H1 (cell line): Measurements from ENCODE around the gene SLC16A2.

Experiments
- CTCF ChIP-seq, 3 experiments: IDR thresholded peaks; 1 replicate in 2 of 3; 2 replicates in 1 of 3; pipeline versions ENCODE4 v1.5.1 to v1.6.1; 2011; ENCODE audit warnings: low read length in 3 of 3, mild to moderate bottlenecking in 3 of 3, inconsistent platforms in 2 of 3, low read depth in 1 of 3, moderate library complexity in 1 of 3; ENCODE audit not compliant: insufficient read depth in 1 of 3; ENCODE audit errors: control extremely low read depth in 1 of 3
- EP300 ChIP-seq, 2 experiments: IDR thresholded peaks; 1 replicate in 1 of 2; 2 replicates in 1 of 2; pipeline ENCODE4 v1.6.1; 2011 to 2012; ENCODE audit warnings: low read depth in 2 of 2, low read length in 2 of 2, mild to moderate bottlenecking in 2 of 2, borderline replicate concordance in 1 of 2, inconsistent platforms in 1 of 2, moderate library complexity in 1 of 2
- EZH2 ChIP-seq: fragments of 200-600 bp; sonication (generic); IDR thresholded peaks from 2 replicates; pipeline ENCODE4 v1.7.1; 2012; ENCODE audit warnings: low read depth, mild to moderate bottlenecking, moderate library complexity, low read length, inconsistent platforms; ENCODE audit not compliant: severe bottlenecking
- GTF2F1 ChIP-seq: IDR thresholded peaks from 2 replicates; pipeline ENCODE4 v1.6.1; 2012; ENCODE audit warnings: low read depth, low read length, improper control_type of control experiment, borderline replicate concordance
- HDAC6 ChIP-seq: IDR thresholded peaks from one replicate; pipeline ENCODE4 v1.7.1; 2012; ENCODE audit warnings: low read depth, mild to moderate bottlenecking, inconsistent platforms, low read length, moderate library complexity
- POLR2AphosphoS5 ChIP-seq: IDR thresholded peaks from 2 replicates; pipeline ENCODE4 v1.6.1; 2011; ENCODE audit warnings: low read depth, low read length
- SAP30 ChIP-seq: fragments of 300-600 bp; sonication (generic); IDR thresholded peaks from 2 replicates; pipeline ENCODE4 v1.7.1; 2012; ENCODE audit warnings: low read length, moderate library complexity, mild to moderate bottlenecking, inconsistent platforms; ENCODE audit not compliant: insufficient read depth, insufficient replicate concordance
- SP2 ChIP-seq: IDR thresholded peaks from 2 replicates; pipeline ENCODE4 v1.6.1; 2012; ENCODE audit warnings: mild to moderate bottlenecking, low read length, inconsistent platforms
- TEAD4 ChIP-seq: IDR thresholded peaks from 2 replicates; pipeline ENCODE4 v1.6.1; 2012; ENCODE audit warnings: low read depth, low read length, inconsistent platforms, mixed read lengths
- TF ChIP-seq, protein P1 (sequence below): IDR thresholded peaks from 2 replicates; pipeline ENCODE4 v1.6.1; 2011; ENCODE audit warnings: low read length, improper control_type of control experiment

- TF ChIP-seq, protein P1, sequence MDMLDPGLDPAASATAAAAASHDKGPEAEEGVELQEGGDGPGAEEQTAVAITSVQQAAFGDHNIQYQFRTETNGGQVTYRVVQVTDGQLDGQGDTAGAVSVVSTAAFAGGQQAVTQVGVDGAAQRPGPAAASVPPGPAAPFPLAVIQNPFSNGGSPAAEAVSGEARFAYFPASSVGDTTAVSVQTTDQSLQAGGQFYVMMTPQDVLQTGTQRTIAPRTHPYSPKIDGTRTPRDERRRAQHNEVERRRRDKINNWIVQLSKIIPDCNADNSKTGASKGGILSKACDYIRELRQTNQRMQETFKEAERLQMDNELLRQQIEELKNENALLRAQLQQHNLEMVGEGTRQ: no peak
- no peak for TF ChIP-seq SP2
- no peak for TF ChIP-seq CTCF (IDR thresholded peaks at IDR 0.05; ENCODE audit: control extremely low read depth in 1 of 3, insufficient read depth in 1 of 3, low read depth in 1 of 3, low read length in 3 of 3)
- no peak for TF ChIP-seq POLR2AphosphoS5
- TF ChIP-seq GTF2F1: no peak
- no peak for TF ChIP-seq EP300 (IDR thresholded peaks at IDR 0.05; ENCODE audit: borderline replicate concordance in 1 of 2, low read depth in 2 of 2, low read length in 2 of 2)
- no peak for TF ChIP-seq TEAD4
- TF ChIP-seq EZH2: no peak
- no peak for TF ChIP-seq HDAC6
- no peak for TF ChIP-seq SAP30
Measured at GRCh38 chrX:74419864-74420195, 1.5 kb upstream of the SLC16A2 start.
